HL-60 (cell line): ENCODE results near the gene ZNF37A.

Source experiments
- GABPA ChIP-seq: IDR thresholded peaks from 2 replicates; pipeline ENCODE4 v1.6.1; 2012; ENCODE audit warnings: low read depth
- POLR2AphosphoS5 ChIP-seq: IDR thresholded peaks from 2 replicates; pipeline ENCODE4 v1.6.1; 2012; ENCODE audit warnings: low read depth
- TF ChIP-seq, protein P1 (sequence below): IDR thresholded peaks from 2 replicates; pipeline ENCODE4 v1.6.1; 2012; ENCODE audit warnings: low read depth; ENCODE audit not compliant: insufficient replicate concordance
- TF ChIP-seq, protein P2 (sequence below): IDR thresholded peaks from one replicate; pipeline ENCODE4 v1.5.1; 2011; ENCODE audit warnings: low read length, control low read depth, inconsistent platforms; ENCODE audit not compliant: insufficient read depth

DNA sequence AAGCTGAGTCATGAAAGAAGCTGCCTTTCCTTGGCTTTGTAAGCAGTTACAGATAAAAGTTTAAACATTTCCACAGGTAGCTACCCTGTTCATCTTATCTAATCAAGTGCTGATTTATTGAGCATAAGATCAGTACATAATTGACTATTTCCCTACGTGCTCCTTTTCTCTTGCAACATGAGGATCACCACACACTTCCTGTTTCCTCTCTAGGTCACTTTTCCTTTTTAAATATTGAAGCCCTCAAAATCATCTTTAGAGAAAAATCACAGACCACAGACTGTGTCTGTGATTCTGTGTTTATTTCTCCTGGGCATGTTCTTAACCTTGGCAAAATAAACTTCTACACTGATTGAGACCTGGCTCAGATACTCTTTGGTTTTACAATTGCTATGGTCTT is 69.5 kb downstream of the ZNF37A start:
- TF ChIP-seq, protein P1, sequence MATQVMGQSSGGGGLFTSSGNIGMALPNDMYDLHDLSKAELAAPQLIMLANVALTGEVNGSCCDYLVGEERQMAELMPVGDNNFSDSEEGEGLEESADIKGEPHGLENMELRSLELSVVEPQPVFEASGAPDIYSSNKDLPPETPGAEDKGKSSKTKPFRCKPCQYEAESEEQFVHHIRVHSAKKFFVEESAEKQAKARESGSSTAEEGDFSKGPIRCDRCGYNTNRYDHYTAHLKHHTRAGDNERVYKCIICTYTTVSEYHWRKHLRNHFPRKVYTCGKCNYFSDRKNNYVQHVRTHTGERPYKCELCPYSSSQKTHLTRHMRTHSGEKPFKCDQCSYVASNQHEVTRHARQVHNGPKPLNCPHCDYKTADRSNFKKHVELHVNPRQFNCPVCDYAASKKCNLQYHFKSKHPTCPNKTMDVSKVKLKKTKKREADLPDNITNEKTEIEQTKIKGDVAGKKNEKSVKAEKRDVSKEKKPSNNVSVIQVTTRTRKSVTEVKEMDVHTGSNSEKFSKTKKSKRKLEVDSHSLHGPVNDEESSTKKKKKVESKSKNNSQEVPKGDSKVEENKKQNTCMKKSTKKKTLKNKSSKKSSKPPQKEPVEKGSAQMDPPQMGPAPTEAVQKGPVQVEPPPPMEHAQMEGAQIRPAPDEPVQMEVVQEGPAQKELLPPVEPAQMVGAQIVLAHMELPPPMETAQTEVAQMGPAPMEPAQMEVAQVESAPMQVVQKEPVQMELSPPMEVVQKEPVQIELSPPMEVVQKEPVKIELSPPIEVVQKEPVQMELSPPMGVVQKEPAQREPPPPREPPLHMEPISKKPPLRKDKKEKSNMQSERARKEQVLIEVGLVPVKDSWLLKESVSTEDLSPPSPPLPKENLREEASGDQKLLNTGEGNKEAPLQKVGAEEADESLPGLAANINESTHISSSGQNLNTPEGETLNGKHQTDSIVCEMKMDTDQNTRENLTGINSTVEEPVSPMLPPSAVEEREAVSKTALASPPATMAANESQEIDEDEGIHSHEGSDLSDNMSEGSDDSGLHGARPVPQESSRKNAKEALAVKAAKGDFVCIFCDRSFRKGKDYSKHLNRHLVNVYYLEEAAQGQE, result no peak
- no peak for TF ChIP-seq POLR2AphosphoS5
- TF ChIP-seq, protein P2, sequence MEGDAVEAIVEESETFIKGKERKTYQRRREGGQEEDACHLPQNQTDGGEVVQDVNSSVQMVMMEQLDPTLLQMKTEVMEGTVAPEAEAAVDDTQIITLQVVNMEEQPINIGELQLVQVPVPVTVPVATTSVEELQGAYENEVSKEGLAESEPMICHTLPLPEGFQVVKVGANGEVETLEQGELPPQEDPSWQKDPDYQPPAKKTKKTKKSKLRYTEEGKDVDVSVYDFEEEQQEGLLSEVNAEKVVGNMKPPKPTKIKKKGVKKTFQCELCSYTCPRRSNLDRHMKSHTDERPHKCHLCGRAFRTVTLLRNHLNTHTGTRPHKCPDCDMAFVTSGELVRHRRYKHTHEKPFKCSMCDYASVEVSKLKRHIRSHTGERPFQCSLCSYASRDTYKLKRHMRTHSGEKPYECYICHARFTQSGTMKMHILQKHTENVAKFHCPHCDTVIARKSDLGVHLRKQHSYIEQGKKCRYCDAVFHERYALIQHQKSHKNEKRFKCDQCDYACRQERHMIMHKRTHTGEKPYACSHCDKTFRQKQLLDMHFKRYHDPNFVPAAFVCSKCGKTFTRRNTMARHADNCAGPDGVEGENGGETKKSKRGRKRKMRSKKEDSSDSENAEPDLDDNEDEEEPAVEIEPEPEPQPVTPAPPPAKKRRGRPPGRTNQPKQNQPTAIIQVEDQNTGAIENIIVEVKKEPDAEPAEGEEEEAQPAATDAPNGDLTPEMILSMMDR, result no peak
- TF ChIP-seq GABPA, result no peak
